Measurements from ENCODE around the gene TMEM229B.

Gene TMEM229B

DNA sequence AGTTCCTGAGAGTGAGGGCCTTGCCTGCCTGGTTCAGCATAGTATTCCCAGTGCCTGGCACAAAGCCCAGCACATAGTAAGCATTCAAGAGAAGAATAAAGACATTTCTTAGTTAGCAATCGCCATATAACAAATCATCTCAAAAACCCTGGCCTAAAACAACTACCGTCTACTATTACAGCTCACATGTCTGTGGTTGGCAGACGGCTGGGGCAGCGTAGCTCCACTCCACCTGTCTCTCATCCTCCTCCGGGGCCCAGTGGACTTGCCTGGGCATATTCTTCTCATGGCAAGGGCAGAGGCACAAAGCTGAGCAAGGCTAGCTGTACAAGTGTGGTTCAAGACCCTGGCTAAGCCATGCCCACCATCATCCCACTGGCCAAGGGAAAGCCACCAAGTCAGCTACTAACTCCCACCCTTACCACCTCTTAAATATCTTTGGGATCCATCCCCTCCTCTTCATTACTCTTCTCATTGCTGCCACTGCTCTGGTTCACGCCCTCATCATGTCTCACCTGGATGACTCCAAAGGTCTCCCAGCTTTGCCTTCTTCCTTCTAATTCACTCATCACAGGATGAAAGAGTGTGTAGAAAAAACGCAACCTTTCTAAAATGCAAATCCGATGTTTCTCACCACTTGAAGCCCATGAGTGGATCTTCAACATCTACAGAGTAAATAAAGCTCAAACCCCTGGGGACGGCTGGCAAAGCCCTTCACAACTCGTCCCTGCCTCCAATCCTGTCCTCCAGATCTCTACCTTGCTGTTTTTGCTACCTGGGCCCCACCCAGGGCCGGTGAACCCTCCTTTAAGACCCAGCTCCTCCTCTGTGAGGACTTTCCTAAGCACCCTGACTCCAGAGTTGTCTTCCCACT lies 10.4 kb downstream of the TMEM229B start:
- peaks cover 6 to 40% (median 29%) of the 10 kb centered on the region in 10 experiments; a peak in 17 of 20 replicates for H3K4me1 ChIP-seq
- no peak overlapping the region; a peak in 1 of 22 replicates for H3K9ac ChIP-seq
- H3K4me3 ChIP-seq: no peak overlapping the region
- no peaks in the 10 kb centered on the region for H3K36me3 ChIP-seq
- TF ChIP-seq Cebpa-rat (IDR thresholded peaks at IDR 0.05): no peak
- H3K9me3 ChIP-seq (replicated peaks in 1 of 11): 0 out of 22 replicates have a peak, but pooled peaks cover 0 to 5% (median 0%) of the 10 kb centered on the region in 11 experiments
- H3K27ac ChIP-seq: no peak overlapping the region
- no peaks in the 10 kb centered on the region for H3K27me3 ChIP-seq
- H4K20me1 ChIP-seq: no peaks in the 10 kb centered on the region
- peak overlapping the region in 8 of 11 experiments; percentile 19 to 66 (median 50); a peak in 13 of 22 replicates for H3K4me2 ChIP-seq

DNA sequence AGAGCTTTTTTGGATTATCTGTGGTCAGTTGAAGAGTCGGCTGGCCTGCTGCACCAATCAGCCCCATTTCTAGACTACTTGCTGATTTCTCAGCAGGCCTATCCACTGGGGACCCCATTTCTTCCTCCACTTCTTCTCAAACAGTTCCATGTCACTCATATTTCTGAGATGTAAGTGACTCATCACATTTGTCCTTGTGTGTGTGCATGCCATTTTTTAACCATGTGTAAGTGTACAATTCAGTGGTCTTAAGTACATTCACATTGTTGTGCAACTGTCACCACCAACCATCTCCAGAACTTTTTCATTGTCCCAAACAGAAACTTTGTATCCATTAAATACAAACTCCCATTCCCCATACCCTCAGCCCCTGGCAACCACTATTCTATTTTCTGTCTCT lies 14.2 kb downstream of the TMEM229B start:
- Histone ChIP-seq H3K4me1 (peaks cover 0 to 25% (median 21%) of the 10 kb centered on the region in 10 experiments; a peak in 15 of 20 replicates), H3K27ac (peak overlapping the region in 3 of 11 experiments; percentile 25 to 32 (median 28); a peak in 6 of 22 replicates), H3K4me3 (no peak overlapping the region), H4K20me1 (no peaks in the 10 kb centered on the region), H3K9me3 (replicated peaks in 1 of 11) (0 out of 22 replicates have a peak, but pooled peaks cover 0 to 7% (median 0%) of the 10 kb centered on the region in 11 experiments), H3K4me2 (peak overlapping the region in 8 of 11 experiments; percentile 15 to 39 (median 36); a peak in 12 of 22 replicates), H3K27me3 (no peaks in the 10 kb centered on the region), H3K36me3 (no peaks in the 10 kb centered on the region), H3K9ac (no peak overlapping the region)
- TF ChIP-seq Cebpa-rat (IDR thresholded peaks at IDR 0.05): no peak

DNA sequence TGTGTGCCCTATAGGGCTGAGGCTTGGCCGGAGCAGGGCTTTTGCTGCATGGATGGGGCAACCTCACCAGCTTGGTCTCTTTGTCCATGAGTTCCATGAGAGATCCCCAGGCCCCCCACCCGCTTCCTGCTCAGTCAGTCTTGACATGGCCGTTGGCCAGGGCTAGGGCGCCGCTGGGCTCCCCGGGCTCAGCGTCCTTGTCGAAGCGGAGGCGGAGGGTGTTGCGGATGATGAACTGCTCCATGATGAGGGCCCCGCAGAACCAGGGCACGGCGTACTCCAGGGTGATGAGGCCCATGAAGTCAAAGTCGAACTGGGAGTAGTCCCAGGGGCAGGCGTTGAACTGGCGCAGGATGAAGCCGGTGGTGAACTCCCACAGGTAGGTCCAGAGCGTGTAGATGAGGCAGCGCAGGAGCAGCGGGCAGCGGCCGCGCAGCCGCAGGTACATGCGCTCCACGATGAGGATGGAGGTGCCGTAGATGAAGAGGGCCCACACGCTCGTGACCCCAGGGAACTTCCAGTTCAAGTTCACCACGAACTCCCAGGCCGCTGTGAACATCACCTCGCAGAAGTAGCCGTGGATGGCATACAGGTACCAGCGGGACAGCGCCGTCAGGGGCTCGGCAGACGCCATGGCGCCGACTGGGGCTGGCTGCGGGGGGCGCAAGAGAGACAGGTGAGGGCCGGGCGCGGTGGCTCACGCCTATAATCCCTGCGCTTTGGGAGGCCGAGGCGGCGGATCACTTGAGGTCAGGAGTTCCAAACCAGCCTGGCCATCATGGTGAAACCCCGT lies 15.0 kb downstream of the TMEM229B start:
- H3K4me2 ChIP-seq: peak overlapping the region in 8 of 11 experiments; percentile 15 to 39 (median 36); a peak in 12 of 22 replicates
- TF ChIP-seq Cebpa-rat (IDR thresholded peaks at IDR 0.05): no peak
- H3K4me1 ChIP-seq: peaks cover 0 to 22% (median 17%) of the 10 kb centered on the region in 10 experiments; a peak in 15 of 20 replicates
- no peaks in the 10 kb centered on the region for H3K27me3 ChIP-seq
- no peak overlapping the region for H3K4me3 ChIP-seq
- H3K9ac ChIP-seq: no peak overlapping the region
- peak overlapping the region in 2 of 11 experiments; percentile 9 to 32; a peak in 3 of 22 replicates for H3K27ac ChIP-seq
- 0 out of 22 replicates have a peak, but pooled peaks cover 0 to 7% (median 0%) of the 10 kb centered on the region in 11 experiments for H3K9me3 ChIP-seq (replicated peaks in 1 of 11)
- H3K36me3 ChIP-seq: no peaks in the 10 kb centered on the region
- no peaks in the 10 kb centered on the region for H4K20me1 ChIP-seq

DNA sequence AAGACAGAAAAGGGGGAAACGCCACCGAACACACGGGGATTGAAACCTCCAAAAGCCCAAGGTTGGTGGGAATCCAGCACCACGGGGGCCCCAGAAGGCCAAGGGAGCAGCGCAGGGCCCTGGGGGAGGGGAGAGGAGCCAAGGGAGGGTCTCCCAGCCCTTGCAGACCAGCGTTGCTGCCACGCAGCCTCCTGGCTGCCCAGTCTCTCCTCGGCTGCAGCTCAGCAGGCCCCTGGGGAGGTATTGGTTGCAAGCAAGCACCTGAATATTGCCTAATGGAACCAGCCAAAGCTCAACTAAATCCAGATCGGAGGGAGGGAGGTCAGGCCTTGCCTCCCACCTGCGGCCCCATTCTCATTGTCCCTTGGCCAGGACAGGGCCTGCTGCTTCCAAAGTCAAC lies 15.8 kb downstream of the TMEM229B start:
- H3K4me1 ChIP-seq: peaks cover 0 to 15% (median 11%) of the 10 kb centered on the region in 10 experiments; a peak in 13 of 20 replicates
- no peak for TF ChIP-seq Cebpa-rat (IDR thresholded peaks at IDR 0.05)
- H3K4me3 ChIP-seq: no peak overlapping the region
- H3K9me3 ChIP-seq (replicated peaks in 1 of 11): 0 out of 22 replicates have a peak, but pooled peaks cover 0 to 7% (median 0%) of the 10 kb centered on the region in 11 experiments
- no peaks in the 10 kb centered on the region for H3K36me3 ChIP-seq
- H3K9ac ChIP-seq: no peak overlapping the region
- no peak overlapping the region for H3K27ac ChIP-seq
- no peaks in the 10 kb centered on the region for H3K27me3 ChIP-seq
- H4K20me1 ChIP-seq: no peaks in the 10 kb centered on the region
- no peak overlapping the region; a peak in 1 of 22 replicates for H3K4me2 ChIP-seq

DNA sequence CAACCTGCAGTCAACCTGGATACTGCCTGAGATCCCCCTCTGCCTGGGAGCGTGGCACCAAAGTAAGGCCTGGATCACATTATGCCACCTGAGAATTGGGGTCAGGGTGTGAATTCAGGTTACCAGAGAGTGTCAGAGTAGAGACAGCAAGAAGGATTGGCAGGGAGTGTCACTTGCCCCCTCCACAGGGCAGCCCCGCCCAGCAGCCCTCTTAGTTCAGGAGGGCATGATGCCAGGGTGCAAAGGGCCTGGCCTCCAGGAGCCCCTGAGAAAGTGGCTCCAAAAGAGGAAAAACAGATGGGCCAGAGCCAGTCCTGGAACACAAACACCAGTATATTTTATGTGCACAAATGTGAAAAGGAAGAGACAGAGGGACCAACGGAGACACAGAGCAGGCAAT lies 18.6 kb downstream of the TMEM229B start:
- 0 out of 22 replicates have a peak, but pooled peaks cover 0 to 7% (median 0%) of the 10 kb centered on the region in 11 experiments for H3K9me3 ChIP-seq (replicated peaks in 1 of 11)
- no peak for TF ChIP-seq Cebpa-rat (IDR thresholded peaks at IDR 0.05)
- H3K27ac ChIP-seq: no peak overlapping the region
- no peak overlapping the region for H3K9ac ChIP-seq
- no peak overlapping the region for H3K4me3 ChIP-seq
- no peaks in the 10 kb centered on the region for H3K36me3 ChIP-seq
- no peaks in the 10 kb centered on the region for H3K27me3 ChIP-seq
- H3K4me2 ChIP-seq: no peak overlapping the region
- H4K20me1 ChIP-seq: no peaks in the 10 kb centered on the region
- H3K4me1 ChIP-seq: peaks cover 0 to 14% (median 11%) of the 10 kb centered on the region in 10 experiments; a peak in 11 of 20 replicates

DNA sequence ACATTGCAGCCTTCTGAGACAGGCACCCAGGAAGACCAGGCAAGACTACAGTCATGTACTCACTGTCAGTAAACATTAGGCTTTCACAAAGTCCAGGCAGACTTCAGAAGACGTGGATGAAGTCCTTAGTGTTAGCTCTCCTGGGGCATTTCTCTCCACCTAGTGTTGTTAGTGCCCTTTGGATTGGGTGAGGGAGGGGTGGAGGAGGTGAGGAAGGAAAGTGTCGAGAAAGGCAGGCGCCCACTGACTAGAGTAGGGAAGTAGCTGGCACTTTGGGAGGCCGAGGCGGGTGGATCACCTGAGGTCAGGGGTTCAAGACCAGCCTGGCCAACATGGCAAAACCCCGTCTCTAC lies 20.2 kb downstream of the TMEM229B start:
- Histone ChIP-seq H3K4me1 (no peaks in the 10 kb centered on the region), H3K36me3 (no peaks in the 10 kb centered on the region), H3K27ac (no peak overlapping the region), H3K9ac (no peak overlapping the region), H4K20me1 (no peaks in the 10 kb centered on the region), H3K9me3 (replicated peaks in 1 of 11) (0 out of 22 replicates have a peak, but pooled peaks cover 0 to 5% (median 0%) of the 10 kb centered on the region in 11 experiments), H3K4me3 (no peak overlapping the region), H3K27me3 (no peaks in the 10 kb centered on the region), H3K4me2 (no peak overlapping the region)
- no peak for TF ChIP-seq Cebpa-rat (IDR thresholded peaks at IDR 0.05)

DNA sequence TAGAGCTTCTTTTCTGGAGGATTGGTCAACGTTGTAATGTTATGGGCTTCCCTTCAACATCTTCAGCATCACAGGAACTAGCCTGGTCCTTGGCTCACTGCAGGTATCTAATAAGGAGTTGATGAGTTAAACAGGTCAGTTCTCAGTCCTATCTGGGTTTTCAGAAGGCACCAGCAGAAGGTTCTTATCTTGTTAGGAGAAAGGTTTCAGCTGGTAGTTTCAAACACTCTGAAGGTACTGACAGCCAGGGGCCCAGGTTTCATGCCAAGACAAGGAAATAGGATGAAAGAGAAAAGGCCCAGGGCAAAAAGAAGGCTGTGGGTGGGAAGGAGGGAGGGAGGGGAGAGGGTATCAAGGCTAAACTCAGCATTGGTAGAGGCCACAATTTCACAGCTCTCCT lies 21.4 kb downstream of the TMEM229B start:
- TF ChIP-seq Cebpa-rat (IDR thresholded peaks at IDR 0.05): no peak
- Histone ChIP-seq H3K9ac (no peak overlapping the region), H3K36me3 (no peaks in the 10 kb centered on the region), H3K4me1 (no peaks in the 10 kb centered on the region), H3K9me3 (replicated peaks in 1 of 11) (no peaks in the 10 kb centered on the region), H3K4me2 (no peak overlapping the region), H4K20me1 (no peaks in the 10 kb centered on the region), H3K4me3 (no peak overlapping the region), H3K27me3 (no peaks in the 10 kb centered on the region), H3K27ac (no peak overlapping the region)

DNA sequence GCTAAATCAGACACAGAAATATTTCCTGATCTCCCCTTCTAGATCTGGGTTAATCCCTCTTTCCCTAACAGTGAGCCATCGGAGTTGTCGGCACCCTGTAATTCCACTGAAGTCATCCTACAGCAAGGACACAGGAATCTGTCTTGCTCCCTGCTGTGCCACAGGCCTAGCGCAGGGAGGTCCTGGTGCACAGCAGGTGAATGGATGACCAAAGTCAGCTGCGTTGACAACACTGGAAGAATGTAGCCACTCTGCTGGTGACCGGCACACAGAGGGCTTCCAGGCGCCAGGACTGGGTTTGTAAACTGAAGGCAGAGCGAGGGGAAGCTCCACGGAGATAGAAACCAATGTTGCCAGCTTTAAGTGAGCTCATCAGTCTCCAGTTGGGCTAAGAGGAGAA lies 23.6 kb downstream of the TMEM229B start:
- Histone ChIP-seq H3K27ac (no peak overlapping the region), H3K9me3 (replicated peaks in 1 of 11) (no peaks in the 10 kb centered on the region), H3K36me3 (no peaks in the 10 kb centered on the region), H3K4me2 (no peak overlapping the region), H4K20me1 (no peaks in the 10 kb centered on the region), H3K4me1 (no peaks in the 10 kb centered on the region), H3K27me3 (no peaks in the 10 kb centered on the region), H3K9ac (no peak overlapping the region), H3K4me3 (no peak overlapping the region)
- no peak for TF ChIP-seq Cebpa-rat (IDR thresholded peaks at IDR 0.05)

DNA sequence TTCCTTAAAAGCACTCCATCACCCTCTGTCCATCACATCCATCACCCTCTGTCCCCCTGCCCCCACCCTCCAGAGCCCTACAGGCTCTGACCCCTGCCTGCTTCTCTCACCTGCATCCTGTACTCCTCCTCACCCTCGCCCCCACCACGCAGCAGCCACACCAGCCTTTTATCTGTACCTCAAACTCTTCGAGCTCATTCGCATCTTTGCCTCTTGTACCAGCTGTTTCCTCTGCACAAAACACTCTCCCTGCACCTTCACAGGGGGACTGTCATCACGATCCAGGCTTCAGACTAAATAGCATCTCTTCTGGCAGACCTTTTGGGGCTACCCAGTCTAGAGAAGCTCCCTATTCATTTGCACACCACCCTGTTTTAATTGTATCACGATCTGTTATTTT lies 24.1 kb downstream of the TMEM229B start:
- no peak for TF ChIP-seq Cebpa-rat (IDR thresholded peaks at IDR 0.05)
- H4K20me1 ChIP-seq: no peaks in the 10 kb centered on the region
- H3K4me3 ChIP-seq: no peak overlapping the region
- no peak overlapping the region for H3K27ac ChIP-seq
- H3K9me3 ChIP-seq (replicated peaks in 1 of 11): no peaks in the 10 kb centered on the region
- no peaks in the 10 kb centered on the region for H3K27me3 ChIP-seq
- H3K9ac ChIP-seq: no peak overlapping the region
- no peak overlapping the region for H3K4me2 ChIP-seq
- no peaks in the 10 kb centered on the region for H3K36me3 ChIP-seq
- no peaks in the 10 kb centered on the region for H3K4me1 ChIP-seq

Measured in BLaER1 treated with 17β-estradiol and CSF1 and Interleukin-3, amounts not matched to agents 10 nM and 100 nM (cell line).